Stimulated activated naive B cell treated with anti-CD40 and anti-IgM and Interleukin-4, amounts not matched to agents 10 μg/mL and 1 μg/mL and 100 μg/mL, for 72 hours (primary cell): Measurements from ENCODE around the gene ADAT3.
"Not testable (repeated sequence)": the region's sequence is repeated elsewhere in the genome, so short reads cannot be mapped to it uniquely, and the experiment has no call there.

Experiments used
- ATAC-seq, 2 donors: fragments of 150-1000 bp; cut with Tn5 transposase; replicated peaks; 2 replicates each; pipeline ENCODE4 v1.10.0; 2021; ENCODE audit warnings: moderate library complexity in 1 of 2
- DNase-seq: peaks from one replicate; pipeline ENCODE4 v3.0.0; 2021
- H3K27ac Mint-ChIP-seq: one replicate; pipeline ENCODE4 v1.8.0; 2022; ENCODE audit warnings: mild to moderate bottlenecking, mixed read lengths
- H3K27me3 Mint-ChIP-seq, 2 donors: one replicate each; pipeline ENCODE4 v1.8.0; 2022; ENCODE audit warnings: mixed read lengths in 2 of 2
- H3K36me3 Mint-ChIP-seq, 2 donors: one replicate each; pipeline ENCODE4 v1.8.0; 2022; ENCODE audit warnings: mixed read lengths in 2 of 2, mild to moderate bottlenecking in 1 of 2
- H3K4me1 Mint-ChIP-seq, 2 donors: one replicate each; pipeline ENCODE4 v1.8.0; 2022; ENCODE audit warnings: mixed read lengths in 2 of 2, mild to moderate bottlenecking in 1 of 2
- H3K4me3 Mint-ChIP-seq, 2 donors: one replicate each; pipeline ENCODE4 v1.8.0; 2022; ENCODE audit warnings: mild to moderate bottlenecking in 2 of 2, mixed read lengths in 2 of 2, moderate library complexity in 1 of 2
- H3K9me3 Mint-ChIP-seq, 2 donors: one replicate each; pipeline ENCODE4 v1.8.0; 2022; ENCODE audit warnings: mixed read lengths in 2 of 2, mild to moderate bottlenecking in 1 of 2

Gene ADAT3

GRCh38 chr19:1873524-1874473 is 31.4 kb upstream of the ADAT3 start:
- H3K36me3 Mint-ChIP-seq, result peaks cover 25 to 29% of the 10 kb centered on the region in 2 donors
- no peaks in the 10 kb centered on the region for H3K9me3 Mint-ChIP-seq
- ATAC-seq (no peak), DNase-seq (no peak)
- peak overlapping the region; percentile 76 for H3K27ac Mint-ChIP-seq
- H3K4me1 Mint-ChIP-seq, result peaks cover 12 to 44% of the 10 kb centered on the region in 2 donors
- no peaks in the 10 kb centered on the region for H3K27me3 Mint-ChIP-seq
- H3K4me3 Mint-ChIP-seq, result peak overlapping the region; percentile 98 to 100

- peaks cover 25 to 28% of the 10 kb centered on the region in 2 donors for H3K36me3 Mint-ChIP-seq
- peak overlapping the region; percentile 98 to 100 for H3K4me3 Mint-ChIP-seq
- peaks cover 12 to 44% of the 10 kb centered on the region in 2 donors for H3K4me1 Mint-ChIP-seq
- no peaks in the 10 kb centered on the region for H3K27me3 Mint-ChIP-seq
- DNase-seq, result no peak
- ATAC-seq, result no peak
- H3K27ac Mint-ChIP-seq, result peak overlapping the region; percentile 99
- no peaks in the 10 kb centered on the region for H3K9me3 Mint-ChIP-seq
Observed at GRCh38 chr19:1874554-1875185, 30.5 kb upstream of the ADAT3 start.

GRCh38 chr19:1875265-1875645 is 29.9 kb upstream of the ADAT3 start:
- H3K4me3 Mint-ChIP-seq, result peak overlapping the region; percentile 98 to 100

GRCh38 chr19:1875646-1876495 is 29.3 kb upstream of the ADAT3 start:
- no peaks in the 10 kb centered on the region for H3K9me3 Mint-ChIP-seq
- peaks cover 19 to 22% of the 10 kb centered on the region in 2 donors for H3K36me3 Mint-ChIP-seq
- ATAC-seq (peak; percentile 96 to 97), DNase-seq (peak; percentile 85)
- H3K27ac Mint-ChIP-seq, result peak overlapping the region; percentile 99
- peaks cover 9 to 37% of the 10 kb centered on the region in 2 donors for H3K4me1 Mint-ChIP-seq
- H3K27me3 Mint-ChIP-seq, result no peaks in the 10 kb centered on the region
- peak overlapping the region; percentile 98 to 100 for H3K4me3 Mint-ChIP-seq

More at GRCh38 chr19:1875265-1875645, 29.9 kb upstream of the ADAT3 start:
- DNase-seq, H3K27me3 Mint-ChIP-seq, H3K9me3 Mint-ChIP-seq: not testable (repeated sequence)
- peak; percentile 2 to 14 for ATAC-seq
- Mint-ChIP-seq H3K4me1 (peaks cover 12 to 43% of the 10 kb centered on the region in 2 donors), H3K36me3 (peaks cover 25 to 26% of the 10 kb centered on the region in 2 donors), H3K27ac (peak overlapping the region; percentile 99)

GRCh38 chr19:1876496-1877279 is 28.5 kb upstream of the ADAT3 start:
- not testable (repeated sequence) for DNase-seq, H3K9me3 Mint-ChIP-seq, H3K27me3 Mint-ChIP-seq
- peaks cover 18 to 22% of the 10 kb centered on the region in 2 donors for H3K36me3 Mint-ChIP-seq
- peak overlapping the region; percentile 98 to 100 for H3K4me3 Mint-ChIP-seq
- H3K4me1 Mint-ChIP-seq, result peaks cover 9 to 37% of the 10 kb centered on the region in 2 donors
- peak overlapping the region; percentile 99 for H3K27ac Mint-ChIP-seq
- peak; percentile 21 to 24 for ATAC-seq

- H3K4me3 Mint-ChIP-seq, ATAC-seq, H3K27me3 Mint-ChIP-seq, H3K9me3 Mint-ChIP-seq, DNase-seq, H3K27ac Mint-ChIP-seq: not testable (repeated sequence)
- Mint-ChIP-seq H3K4me1 (peaks cover 14 to 41% of the 10 kb centered on the region in 2 donors), H3K36me3 (peaks cover 18 to 22% of the 10 kb centered on the region in 2 donors)
Observed at GRCh38 chr19:1877280-1877660, 27.9 kb upstream of the ADAT3 start.

GRCh38 chr19:1878583-1878982 is 26.6 kb upstream of the ADAT3 start:
- not testable (repeated sequence) for H3K9me3 Mint-ChIP-seq, DNase-seq, H3K4me3 Mint-ChIP-seq, H3K27ac Mint-ChIP-seq, ATAC-seq, H3K27me3 Mint-ChIP-seq
- peaks cover 24 to 42% of the 10 kb centered on the region in 2 donors for H3K4me1 Mint-ChIP-seq
- peaks cover 13 to 15% of the 10 kb centered on the region in 2 donors for H3K36me3 Mint-ChIP-seq

- ATAC-seq, H3K9me3 Mint-ChIP-seq, H3K27me3 Mint-ChIP-seq, H3K4me3 Mint-ChIP-seq, DNase-seq, H3K27ac Mint-ChIP-seq: not testable (repeated sequence)
- peaks cover 14% of the 10 kb centered on the region in 2 donors for H3K36me3 Mint-ChIP-seq
- H3K4me1 Mint-ChIP-seq, result peaks cover 28 to 40% of the 10 kb centered on the region in 2 donors
Observed at GRCh38 chr19:1879982-1880381, 25.2 kb upstream of the ADAT3 start.

- DNase-seq (no peak), ATAC-seq (no peak)
- H3K36me3 Mint-ChIP-seq, result peaks cover 9 to 11% of the 10 kb centered on the region in 2 donors
- peak overlapping the region; percentile 9 for H3K27ac Mint-ChIP-seq
- peaks cover 27 to 35% of the 10 kb centered on the region in 2 donors for H3K4me1 Mint-ChIP-seq
- no peaks in the 10 kb centered on the region for H3K27me3 Mint-ChIP-seq
- H3K9me3 Mint-ChIP-seq, result no peaks in the 10 kb centered on the region
- no peak overlapping the region for H3K4me3 Mint-ChIP-seq
Observed at GRCh38 chr19:1880611-1881392, 24.4 kb upstream of the ADAT3 start.

- not testable (repeated sequence) for ATAC-seq, H3K9me3 Mint-ChIP-seq, H3K4me3 Mint-ChIP-seq, H3K27me3 Mint-ChIP-seq, DNase-seq, H3K27ac Mint-ChIP-seq
- H3K36me3 Mint-ChIP-seq, result peaks cover 9 to 11% of the 10 kb centered on the region in 2 donors
- peaks cover 27 to 31% of the 10 kb centered on the region in 2 donors for H3K4me1 Mint-ChIP-seq
Observed at GRCh38 chr19:1881393-1882088, 23.7 kb upstream of the ADAT3 start.

- ATAC-seq, result no peak
Observed at GRCh38 chr19:1882089-1882785, 23.0 kb upstream of the ADAT3 start.

More at GRCh38 chr19:1882089-1882785, 23.0 kb upstream of the ADAT3 start:
- Mint-ChIP-seq H3K4me3 (peak overlapping the region; percentile 95 to 98), H3K9me3 (no peaks in the 10 kb centered on the region), H3K27me3 (no peaks in the 10 kb centered on the region), H3K36me3 (peaks cover 9 to 11% of the 10 kb centered on the region in 2 donors), H3K4me1 (peaks cover 30 to 34% of the 10 kb centered on the region in 2 donors), H3K27ac (peak overlapping the region; percentile 83)
- no peak for DNase-seq
